Hair follicular keratinocyte (primary cell): ENCODE measurements around the gene PDK4. TPM values are rescaled to one million over a fixed set of nuclear protein-coding genes. Genes with fewer than 3 reads are reported as not detected.

ENCODE experiments used
- total RNA-seq: library from RNA; depleted of rRNA; stranded (reverse); fragments of >200 nt; gene quantifications from 2 replicates; pipeline ENCODE4 v1.2.3, GENCODE V29; 2015

PDK4 gene
- total RNA-seq = not detected in 2 replicates

GRCh38 chr7:95596198-95597063 lies at the start of gene PDK4:
TSS of gene PDK4 (minus strand) at chr7:95596516. CDS start at chr7:95596293, 223 bp downstream.

Other genes with a start within 250 kb of the PDK4 start
- gene PON3, start 200.1 kb downstream of the PDK4 start, total RNA-seq = 3.2 and 4.7 TPM in 2 replicates
- gene PON2, start 161.5 kb downstream of the PDK4 start, total RNA-seq = 49.6 and 66.5 TPM in 2 replicates
- gene ASB4, start 110.6 kb downstream of the PDK4 start, total RNA-seq = 0.47 TPM in 1 of 2 replicates, not detected in the other
- 0.61 and 1.0 TPM in 2 replicates for gene DYNC1I1, start 176.0 kb upstream of the PDK4 start, total RNA-seq